ENCODE measurements around the gene MYOZ2. TPM values are rescaled to one million over a fixed set of nuclear protein-coding genes. Genes with fewer than 3 reads are reported as not detected.
"Not testable (repeated sequence)": the region's sequence is repeated elsewhere in the genome, so short reads cannot be mapped to it uniquely, and the experiment has no call there.

Gene MYOZ2
- polyA plus RNA-seq, 1 experiment, result 0.10 TPM

DNA sequence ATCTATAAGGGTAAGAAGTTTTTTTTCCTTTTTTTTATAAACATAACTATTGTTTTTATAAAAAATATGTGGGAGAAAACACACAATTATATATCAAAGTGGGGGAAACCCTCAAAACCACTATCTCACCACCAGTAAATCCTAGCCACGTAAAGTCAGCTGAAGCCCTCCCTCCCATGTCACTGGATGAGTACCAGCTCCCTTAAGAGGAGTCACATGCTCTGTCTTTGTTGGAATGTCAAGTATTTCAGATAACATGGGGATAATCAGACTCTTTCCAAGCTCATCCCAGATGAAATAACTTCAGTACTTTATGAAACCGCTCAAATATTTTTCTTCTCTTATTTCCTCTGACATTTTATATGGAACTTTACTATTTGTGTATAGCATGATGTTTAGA, 2.4 kb downstream of the MYOZ2 start:
- no peak for DNase-seq (ENCODE audit: low read depth, low spot score)
- no peak overlapping the region for H3K4me3 ChIP-seq (ENCODE audit: low read depth, low read length)
- ChIA-PET POLR2A (no interaction called here), CTCF (interaction anchor here (0.8 kb wide), 1 partner anchor 8 kb away, joined by 3 read pairs; no protein-coding TSS in a partner anchor)
- H3K27me3 ChIP-seq (ENCODE audit: control insufficient read depth, insufficient read depth, low read length), result no peaks in the 10 kb centered on the region
- H3K9me3 ChIP-seq (ENCODE audit: control insufficient read depth, insufficient read depth, low read length), result no peaks in the 10 kb centered on the region
- TF ChIP-seq, protein P1, sequence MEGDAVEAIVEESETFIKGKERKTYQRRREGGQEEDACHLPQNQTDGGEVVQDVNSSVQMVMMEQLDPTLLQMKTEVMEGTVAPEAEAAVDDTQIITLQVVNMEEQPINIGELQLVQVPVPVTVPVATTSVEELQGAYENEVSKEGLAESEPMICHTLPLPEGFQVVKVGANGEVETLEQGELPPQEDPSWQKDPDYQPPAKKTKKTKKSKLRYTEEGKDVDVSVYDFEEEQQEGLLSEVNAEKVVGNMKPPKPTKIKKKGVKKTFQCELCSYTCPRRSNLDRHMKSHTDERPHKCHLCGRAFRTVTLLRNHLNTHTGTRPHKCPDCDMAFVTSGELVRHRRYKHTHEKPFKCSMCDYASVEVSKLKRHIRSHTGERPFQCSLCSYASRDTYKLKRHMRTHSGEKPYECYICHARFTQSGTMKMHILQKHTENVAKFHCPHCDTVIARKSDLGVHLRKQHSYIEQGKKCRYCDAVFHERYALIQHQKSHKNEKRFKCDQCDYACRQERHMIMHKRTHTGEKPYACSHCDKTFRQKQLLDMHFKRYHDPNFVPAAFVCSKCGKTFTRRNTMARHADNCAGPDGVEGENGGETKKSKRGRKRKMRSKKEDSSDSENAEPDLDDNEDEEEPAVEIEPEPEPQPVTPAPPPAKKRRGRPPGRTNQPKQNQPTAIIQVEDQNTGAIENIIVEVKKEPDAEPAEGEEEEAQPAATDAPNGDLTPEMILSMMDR (IDR thresholded peaks at IDR 0.05; ENCODE audit: low read depth, low read length), result no peak
- no peak overlapping the region for H3K27ac ChIP-seq (ENCODE audit: low read depth, low read length)

DNA sequence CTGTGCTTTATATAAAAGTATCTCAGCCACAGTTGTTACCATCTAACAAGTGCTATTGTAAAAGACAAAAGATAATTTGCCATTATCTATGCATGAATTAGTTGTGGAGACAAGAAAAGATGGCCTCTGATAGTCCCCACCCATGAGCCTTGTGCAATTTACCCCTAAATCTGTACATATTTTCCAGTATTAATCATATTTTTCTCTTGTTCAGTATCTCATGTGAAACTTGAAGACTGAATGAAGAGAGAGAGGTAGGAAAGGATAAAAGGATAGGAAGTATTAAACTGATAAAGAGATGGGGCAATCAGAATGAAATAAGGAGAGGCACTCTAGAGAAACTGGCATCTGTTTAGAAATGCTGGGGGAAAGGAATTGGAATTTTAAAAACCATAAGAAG, 3.7 kb downstream of the MYOZ2 start:
- H3K4me3 ChIP-seq (ENCODE audit: low read depth, low read length), result no peak overlapping the region
- DNase-seq (ENCODE audit: low read depth, low spot score), result no peak
- POLR2A ChIA-PET, result no interaction called here
- TF ChIP-seq, protein P1 (IDR thresholded peaks at IDR 0.05; ENCODE audit: low read depth, low read length), result no peak
- no peak overlapping the region for H3K27ac ChIP-seq (ENCODE audit: low read depth, low read length)
- no peaks in the 10 kb centered on the region for H3K9me3 ChIP-seq (ENCODE audit: control insufficient read depth, insufficient read depth, low read length)
- H3K27me3 ChIP-seq (ENCODE audit: control insufficient read depth, insufficient read depth, low read length), result no peaks in the 10 kb centered on the region
- CTCF ChIA-PET, result interaction anchor here (1.2 kb wide), 1 partner anchor 19 kb away, joined by 3 read pairs; no protein-coding TSS in a partner anchor

DNA sequence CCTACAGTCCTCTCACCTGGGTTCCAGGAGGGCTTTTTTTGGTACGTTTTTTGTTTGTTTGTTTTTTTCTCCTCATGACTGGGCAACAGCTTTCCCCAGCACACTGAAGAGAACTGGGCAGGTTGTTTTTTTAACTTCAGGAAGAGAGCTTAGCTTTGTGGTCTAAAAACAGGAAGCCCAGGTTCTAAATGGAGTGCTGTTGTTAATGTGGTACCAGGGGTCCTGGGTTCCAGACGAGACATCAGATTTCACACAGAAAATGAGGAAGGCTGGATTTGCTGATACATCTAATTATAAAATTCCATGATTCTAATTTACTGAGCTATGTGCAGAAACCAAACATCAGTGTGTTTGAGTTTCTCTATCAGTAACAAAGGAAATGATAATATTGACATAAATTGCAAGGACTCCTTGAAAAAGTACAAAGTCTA, 4.2 kb downstream of the MYOZ2 start:
- ChIA-PET CTCF (interaction anchor here (0.6 to 1.2 kb wide), 3 partner anchors 20 to 158 kb away, joined by 3 to 4 read pairs (median 3); no protein-coding TSS in a partner anchor), POLR2A (no interaction called here)
- no peak overlapping the region for H3K4me3 ChIP-seq (ENCODE audit: low read depth, low read length)
- H3K9me3 ChIP-seq (ENCODE audit: control insufficient read depth, insufficient read depth, low read length), result no peaks in the 10 kb centered on the region
- no peak overlapping the region for H3K27ac ChIP-seq (ENCODE audit: low read depth, low read length)
- H3K27me3 ChIP-seq (ENCODE audit: control insufficient read depth, insufficient read depth, low read length), result no peaks in the 10 kb centered on the region
- DNase-seq (ENCODE audit: low read depth, low spot score), result no peak
- TF ChIP-seq, protein P1 (IDR thresholded peaks at IDR 0.05; ENCODE audit: low read depth, low read length), result no peak

DNA sequence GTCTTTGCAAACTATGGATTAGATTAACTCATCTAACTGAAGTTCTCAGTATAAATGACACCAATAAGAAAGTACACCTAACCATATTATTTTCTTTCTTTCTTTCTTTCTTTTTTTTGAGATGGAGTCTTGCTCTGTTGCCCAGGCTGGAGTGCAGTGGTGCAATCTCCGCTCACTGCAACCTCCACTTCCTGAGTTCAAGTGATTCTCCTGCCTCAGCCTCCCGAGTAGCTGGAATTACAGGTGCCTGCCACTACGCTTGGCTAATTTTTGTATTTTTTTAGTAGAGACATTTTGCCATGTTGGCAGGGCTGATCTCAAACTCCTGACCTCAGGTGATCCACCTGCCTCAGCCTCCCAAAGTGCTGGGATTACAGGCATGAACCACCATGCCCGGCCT, 5.7 kb downstream of the MYOZ2 start:
- CTCF ChIA-PET, result not testable (repeated sequence)

DNA sequence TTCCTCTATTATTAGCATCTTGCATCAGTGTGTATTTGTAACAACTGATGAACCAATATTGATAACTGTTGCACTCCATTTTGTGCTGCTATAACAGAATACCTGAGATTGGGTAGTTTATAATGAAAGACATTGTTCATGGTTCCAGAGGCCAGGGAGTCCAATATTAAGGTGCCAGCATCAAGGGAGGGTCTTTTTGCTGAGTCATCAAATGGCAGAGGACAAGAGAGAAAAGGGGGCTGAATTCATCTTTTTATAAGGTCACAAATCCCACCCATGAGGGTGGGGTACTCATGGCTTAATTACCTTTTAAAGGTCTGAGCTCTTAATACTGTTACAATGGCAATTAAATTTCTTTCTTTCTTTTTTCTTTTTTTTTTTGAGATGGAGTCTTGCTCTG, 7.2 kb downstream of the MYOZ2 start:
- Histone ChIP-seq H3K9me3 (ENCODE audit: control insufficient read depth, insufficient read depth, low read length) (no peaks in the 10 kb centered on the region), H3K27me3 (ENCODE audit: control insufficient read depth, insufficient read depth, low read length) (no peaks in the 10 kb centered on the region), H3K4me3 (ENCODE audit: low read depth, low read length) (no peak overlapping the region), H3K27ac (ENCODE audit: low read depth, low read length) (no peak overlapping the region)
- TF ChIP-seq, protein P1 (IDR thresholded peaks at IDR 0.05; ENCODE audit: low read depth, low read length), result no peak
- CTCF ChIA-PET, result no interaction called here
- POLR2A ChIA-PET, result no interaction called here
- DNase-seq (ENCODE audit: low read depth, low spot score), result no peak

More for the DNA sequence above, 5.7 kb downstream of the MYOZ2 start:
- H3K27ac ChIP-seq (ENCODE audit: low read depth, low read length); H3K4me3 ChIP-seq (ENCODE audit: low read depth, low read length); H3K27me3 ChIP-seq (ENCODE audit: control insufficient read depth, insufficient read depth, low read length); DNase-seq (ENCODE audit: low read depth, low spot score); H3K9me3 ChIP-seq (ENCODE audit: control insufficient read depth, insufficient read depth, low read length); POLR2A ChIA-PET: not testable (repeated sequence)

DNA sequence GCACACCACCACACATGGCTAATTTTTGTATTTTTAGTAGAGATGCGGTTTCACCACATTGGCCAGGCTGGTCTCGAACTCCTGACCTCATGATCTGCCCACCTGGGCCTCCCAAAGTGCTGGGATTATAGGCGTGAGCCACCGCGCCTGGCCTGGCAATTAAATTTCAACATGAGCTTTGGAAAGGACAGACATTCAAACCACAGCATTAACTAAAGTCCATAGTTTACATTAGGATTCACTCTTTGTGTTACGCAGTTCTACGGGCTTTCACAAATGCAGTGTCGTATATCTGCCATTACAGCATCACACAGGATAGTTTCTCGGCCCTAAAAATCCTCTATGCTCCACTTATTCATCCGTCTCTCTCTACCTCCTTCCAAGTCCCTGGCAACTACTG, 7.7 kb downstream of the MYOZ2 start:
- H3K4me3 ChIP-seq (ENCODE audit: low read depth, low read length); H3K27ac ChIP-seq (ENCODE audit: low read depth, low read length); DNase-seq (ENCODE audit: low read depth, low spot score); POLR2A ChIA-PET; H3K27me3 ChIP-seq (ENCODE audit: control insufficient read depth, insufficient read depth, low read length); H3K9me3 ChIP-seq (ENCODE audit: control insufficient read depth, insufficient read depth, low read length); CTCF ChIA-PET: not testable (repeated sequence)
